ENCODE results near the gene MSL3.
A peak's percentile ranks its signal among the peaks of the same experiment; 100 is the strongest.

MSL3 gene

DNA sequence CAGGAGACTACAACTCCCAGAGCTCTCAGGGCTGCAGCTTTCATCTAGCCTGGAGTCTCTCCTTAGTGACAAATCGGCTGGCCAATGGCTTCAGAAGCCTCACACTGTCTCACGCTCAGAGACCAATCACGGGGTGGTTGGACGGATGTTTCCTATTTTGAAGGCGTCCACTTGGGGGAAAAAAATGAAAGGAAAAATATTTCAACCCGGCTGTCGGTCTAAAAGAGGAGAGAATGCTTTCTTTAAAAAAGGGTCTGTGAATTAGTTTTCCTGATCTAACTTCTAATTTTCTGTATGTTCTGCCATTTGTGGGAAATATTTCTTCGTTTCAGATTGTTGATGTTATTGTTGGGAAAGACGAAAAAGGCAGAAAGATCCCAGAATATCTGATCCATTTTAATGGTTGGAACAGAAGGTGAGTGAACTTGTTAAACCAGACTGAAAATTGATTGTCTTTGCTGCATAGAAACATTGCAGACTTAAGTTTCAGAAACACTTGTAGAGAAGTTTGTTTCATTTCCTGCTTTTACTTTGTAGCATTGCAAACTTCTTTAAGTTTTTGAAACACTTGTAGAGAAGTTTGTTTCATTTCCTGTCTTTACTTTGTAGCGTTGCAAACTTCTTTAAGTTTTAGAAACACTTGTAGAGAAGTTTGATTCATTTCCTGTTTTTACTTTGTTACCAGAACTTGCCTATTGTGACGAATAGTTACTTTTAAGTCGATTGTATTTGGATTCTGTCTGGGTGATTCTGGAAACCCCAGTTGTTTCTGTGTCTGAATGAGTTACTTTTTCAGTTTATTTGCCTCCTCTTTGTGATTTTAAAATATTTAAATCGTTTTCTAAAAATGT, 1.6 kb downstream of the MSL3 start:
- DNase-seq (ENCODE audit: low read depth): peak; percentile 61

DNA sequence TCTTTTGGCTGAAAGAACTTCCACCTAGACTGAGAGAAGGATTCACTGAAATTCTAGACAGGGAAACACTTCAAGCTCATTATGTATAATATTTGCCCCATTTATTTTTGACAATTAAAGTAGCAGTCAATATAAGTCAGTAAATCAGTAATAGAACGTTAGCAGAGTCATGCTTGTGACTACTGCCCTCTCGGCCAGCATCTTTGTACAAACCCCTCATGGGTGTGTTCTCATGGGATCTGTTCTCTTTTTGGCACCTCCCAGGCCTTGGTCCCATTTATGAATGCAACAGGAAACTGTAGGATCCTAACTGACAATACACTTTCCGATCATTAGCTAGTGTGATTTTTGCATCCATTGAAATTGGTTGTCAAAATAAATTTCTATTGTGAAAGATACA, 2.9 kb downstream of the MSL3 start:
- no peak for DNase-seq (ENCODE audit: low read depth)

DNA sequence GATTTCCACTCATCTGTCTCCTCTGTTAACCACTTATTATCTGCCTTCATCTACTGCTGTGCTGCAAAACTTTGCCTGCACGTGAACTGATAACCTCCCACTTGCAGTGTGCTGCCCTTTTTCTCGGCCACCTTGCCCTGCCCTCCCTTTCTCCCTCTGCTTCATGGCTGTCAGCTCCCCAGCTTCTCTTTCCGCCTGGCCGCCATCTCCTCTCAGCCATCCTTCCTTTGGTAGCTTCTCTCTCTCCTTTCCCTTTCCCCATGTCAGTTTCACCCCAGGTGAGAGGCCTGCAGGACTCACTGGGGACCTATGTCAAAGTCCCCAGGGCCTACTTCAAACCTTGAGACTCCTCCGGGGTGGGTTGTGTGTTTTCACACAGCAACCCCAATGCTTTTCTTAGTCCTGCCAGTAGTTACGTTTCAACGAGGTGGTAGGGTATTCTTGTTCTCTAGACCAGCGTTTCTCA, 6.6 kb downstream of the MSL3 start:
- DNase-seq (ENCODE audit: low read depth): no peak

DNA sequence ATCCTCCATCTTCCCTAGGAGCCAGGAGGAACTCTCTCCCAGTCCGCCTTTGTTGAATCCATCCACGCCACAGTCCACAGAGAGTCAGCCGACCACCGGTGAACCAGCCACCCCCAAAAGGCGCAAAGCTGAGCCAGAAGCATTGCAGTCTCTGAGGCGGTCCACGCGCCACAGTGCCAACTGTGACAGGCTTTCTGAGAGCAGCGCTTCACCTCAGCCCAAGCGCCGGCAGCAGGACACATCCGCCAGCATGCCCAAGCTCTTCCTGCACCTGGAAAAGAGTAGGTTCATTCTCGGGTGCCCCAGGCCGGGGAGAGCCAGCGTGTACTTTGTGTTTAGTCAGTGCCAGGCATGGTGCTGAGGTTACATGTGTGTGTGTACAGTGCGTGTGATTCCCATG, 7.4 kb downstream of the MSL3 start:
- DNase-seq (ENCODE audit: low read depth): no peak

DNA sequence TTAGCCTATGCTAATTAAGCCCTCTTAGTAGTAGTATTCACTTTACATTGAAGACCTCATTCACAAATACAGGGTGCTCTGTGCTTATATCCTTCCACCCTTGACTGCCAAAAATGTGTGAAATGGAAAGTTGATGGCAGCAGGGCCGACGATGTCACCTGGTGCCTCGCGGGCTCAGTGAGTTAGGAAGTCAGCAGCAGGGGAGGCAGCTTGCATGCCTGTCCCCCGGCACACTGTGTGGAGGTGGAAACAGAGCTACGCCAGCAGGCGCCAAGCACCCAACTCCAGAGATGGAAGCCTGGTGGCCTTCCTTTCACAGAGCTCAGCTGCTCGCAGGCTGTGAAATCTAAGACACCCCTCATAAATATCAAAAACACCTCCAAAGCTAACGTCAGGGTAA, 8.4 kb downstream of the MSL3 start:
- no peak for DNase-seq (ENCODE audit: low read depth)

DNA sequence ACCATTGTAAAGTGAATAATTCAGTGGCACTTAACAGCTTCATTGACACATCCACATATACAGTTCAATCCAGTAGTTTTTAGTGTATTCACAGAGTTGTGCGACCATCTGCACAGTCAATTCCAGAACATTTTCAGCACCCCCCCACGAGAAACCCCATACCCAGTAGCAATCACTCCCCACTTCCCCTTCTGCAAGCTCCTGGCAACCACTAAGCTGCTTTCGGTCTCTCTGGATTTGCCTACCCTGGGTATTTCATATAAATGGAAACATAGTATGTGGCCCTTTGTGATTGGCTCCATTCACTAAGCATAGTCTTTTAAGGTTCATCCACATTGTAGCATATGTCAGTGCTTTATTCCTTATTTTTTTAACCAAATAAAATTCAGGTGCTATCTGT, 10.0 kb downstream of the MSL3 start:
- no peak for DNase-seq (ENCODE audit: low read depth)

DNA sequence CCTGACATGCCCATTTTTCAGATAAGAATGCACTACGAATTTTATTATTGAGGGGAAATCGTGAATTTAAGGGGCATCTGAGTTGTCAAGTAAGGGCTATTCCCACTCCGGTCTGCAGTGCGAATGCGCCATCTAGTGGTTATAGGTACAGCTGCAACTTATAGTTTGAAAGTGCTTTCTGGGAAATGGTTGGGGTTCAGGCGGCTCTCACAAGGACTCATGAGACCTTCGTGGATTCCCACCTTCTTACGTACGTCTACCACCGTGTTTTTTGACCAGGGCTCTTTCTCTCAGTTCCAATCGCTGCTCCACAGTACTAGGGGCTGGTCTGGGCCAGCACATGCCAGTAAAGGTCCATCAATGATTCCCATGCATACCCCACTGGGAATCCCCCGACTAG, 12.3 kb downstream of the MSL3 start:
- peak; percentile 27 for DNase-seq (ENCODE audit: low read depth)

DNA sequence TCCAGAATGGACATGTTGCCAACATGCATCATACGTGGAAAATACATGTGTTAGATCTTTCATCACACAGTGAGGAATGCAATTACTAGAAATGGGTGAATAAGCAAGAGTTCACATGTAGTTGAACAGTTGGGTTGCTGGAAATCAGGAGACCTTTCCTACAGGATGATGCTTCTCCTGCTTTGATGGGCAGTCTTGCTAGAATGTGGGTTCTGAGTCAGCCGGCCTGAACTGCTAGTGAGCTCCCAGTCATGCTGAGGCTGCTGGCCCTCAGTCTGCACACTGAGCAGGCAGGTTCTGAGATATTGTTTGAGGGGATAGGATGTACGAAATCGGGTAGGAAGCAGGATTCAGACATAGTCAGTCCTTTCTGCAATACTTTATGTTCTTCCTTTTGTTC, 20.2 kb downstream of the MSL3 start:
- no peak for DNase-seq (ENCODE audit: low read depth)

DNA sequence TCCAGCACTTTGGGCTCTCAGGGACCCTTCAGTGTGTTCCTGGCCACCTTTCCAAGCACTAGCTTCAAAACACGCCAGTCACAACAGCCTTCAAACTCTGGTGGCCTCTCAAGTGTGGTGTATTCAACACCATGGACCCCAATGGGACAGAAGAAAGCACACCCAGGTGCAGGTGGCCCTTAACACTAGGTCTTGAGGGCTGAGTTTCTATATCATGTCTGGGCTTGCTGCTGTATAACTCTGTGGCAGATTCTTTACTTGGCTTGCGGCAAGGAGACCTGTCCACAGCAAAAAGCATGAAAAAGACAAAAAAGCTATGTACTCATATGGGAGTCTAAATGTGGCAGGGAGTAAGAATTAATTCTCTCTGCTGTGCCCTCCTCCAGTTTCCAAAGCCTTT, 23.1 kb downstream of the MSL3 start:
- DNase-seq (ENCODE audit: low read depth): no peak

DNA sequence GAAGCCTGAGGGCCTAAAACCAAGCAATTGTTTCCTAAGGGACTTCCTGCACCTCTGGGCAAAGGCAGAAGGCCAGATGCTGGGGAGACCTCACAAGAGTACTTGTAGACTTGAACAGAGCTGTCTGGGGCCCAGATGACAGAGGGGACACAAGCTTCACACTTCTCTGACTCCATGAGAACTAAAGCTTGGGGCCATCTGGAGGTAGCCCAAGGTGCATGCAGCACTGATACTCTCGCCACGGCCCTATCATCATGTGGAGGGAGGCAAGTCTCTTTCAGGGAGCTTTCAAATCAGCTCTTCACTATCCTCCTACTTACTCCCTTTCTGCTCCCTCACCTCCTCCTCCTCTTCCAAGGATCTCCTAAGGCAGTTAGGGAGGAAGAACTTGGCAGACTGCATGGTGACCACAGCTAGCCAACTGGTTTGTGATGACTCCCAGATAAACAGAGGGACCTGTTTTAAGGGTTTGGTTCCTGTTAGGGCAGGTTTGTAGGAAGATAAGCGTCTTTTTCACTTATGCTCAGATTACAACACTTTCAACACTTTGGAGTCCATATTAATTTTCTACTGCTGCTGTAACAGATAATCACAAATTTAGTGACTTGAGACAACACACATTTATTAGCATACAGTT, 23.8 kb downstream of the MSL3 start:
- DNase-seq (ENCODE audit: low read depth): no peak

DNA sequence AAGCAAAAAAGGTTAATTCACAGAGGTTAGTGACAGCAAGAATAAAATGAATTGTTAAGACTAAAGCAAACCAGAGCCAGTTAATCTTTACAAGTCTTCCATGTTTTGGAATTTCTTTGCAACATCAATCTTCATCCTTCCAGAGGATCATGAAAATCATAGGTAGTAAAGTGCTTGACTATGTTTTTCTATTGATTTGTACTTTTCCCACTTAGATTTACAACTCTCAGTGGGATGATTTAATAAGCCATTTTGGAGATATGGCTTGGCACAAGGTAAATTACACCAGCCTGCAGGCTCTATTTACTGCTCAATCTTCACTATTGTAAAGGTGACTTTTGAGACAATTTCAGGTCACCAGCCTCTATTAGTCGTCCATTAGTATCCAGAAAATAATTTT, 26.5 kb downstream of the MSL3 start:
- no peak for DNase-seq (ENCODE audit: low read depth)

DNA sequence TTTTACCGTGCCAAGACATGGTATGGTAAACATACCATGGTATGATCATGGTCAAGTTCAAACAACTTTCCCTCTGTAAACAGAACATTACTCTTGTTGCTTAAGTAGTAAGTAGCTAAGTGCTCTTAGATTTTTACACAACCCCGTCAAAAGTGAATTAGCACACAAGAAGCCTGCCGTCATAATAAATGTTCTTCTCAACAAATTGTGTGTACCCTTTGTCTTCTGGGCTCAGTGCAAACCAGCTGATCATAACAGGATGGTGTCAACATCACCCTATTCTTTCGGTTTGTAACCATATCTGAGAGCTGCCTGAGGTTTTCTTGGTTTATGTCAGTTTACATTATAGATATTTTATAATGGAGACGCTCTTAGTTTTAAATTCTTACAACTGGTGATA, 28.8 kb downstream of the MSL3 start:
- no peak for DNase-seq (ENCODE audit: low read depth)

DNA sequence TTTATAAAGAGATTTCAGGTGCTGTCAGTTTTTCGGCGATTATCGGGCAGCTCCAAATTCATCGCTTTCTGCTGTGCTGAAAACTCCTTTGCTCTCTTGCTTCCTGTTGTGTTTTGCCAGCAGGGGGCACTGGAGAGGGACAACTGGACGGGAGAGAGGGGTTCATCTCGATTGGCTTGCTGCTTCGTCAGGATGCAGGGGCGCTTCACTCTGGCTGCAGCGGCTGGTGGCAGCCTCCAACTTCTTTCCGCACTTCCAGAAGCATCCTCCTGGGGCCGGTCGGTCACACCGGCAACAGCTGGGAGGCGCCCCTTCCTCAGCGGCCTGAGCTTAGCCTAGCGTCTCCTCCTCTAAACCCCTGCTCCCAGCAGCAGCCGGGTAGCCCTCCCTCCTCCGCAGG, 29.5 kb downstream of the MSL3 start:
- DNase-seq (ENCODE audit: low read depth): peak; percentile 42

DNA sequence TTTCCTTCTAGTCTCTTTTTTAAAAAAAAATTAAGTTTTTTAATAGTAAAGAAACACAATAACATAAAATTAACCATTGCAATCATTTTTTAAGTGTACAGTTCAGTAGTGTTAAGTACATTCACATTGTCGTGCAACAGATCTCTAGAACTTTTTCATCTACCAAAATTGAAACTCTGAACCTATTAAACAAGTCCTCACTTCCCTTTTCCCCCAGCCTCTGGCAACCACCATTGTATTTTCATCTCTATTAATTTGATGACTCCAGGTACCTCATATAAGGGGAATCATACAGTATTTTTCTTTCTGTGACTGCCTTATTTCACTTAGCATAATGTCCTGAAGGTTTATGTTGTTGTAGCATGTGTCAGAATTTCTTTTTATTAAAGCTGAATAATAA, 31.8 kb downstream of the MSL3 start:
- DNase-seq (ENCODE audit: low read depth): no peak

DNA sequence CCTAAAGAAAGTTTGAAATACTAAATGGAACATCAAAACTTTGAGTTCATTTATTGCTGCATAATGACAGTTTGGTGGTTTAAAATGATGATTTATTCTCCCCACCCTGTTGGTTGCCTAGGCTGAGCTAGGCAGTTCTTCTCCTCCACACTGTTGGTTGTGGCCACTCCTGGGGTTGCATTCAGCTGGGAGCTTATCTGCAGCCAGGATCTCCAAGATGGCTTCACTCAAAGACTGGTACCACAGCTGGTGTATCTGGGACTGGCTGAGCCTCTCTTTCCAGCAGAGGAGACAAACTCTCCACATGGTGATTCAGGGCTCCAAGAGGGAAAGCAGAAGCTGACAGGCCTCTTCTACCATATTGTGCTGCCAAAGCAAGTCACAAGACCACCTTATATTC, 33.1 kb downstream of the MSL3 start:
- no peak for DNase-seq (ENCODE audit: low read depth)

DNA sequence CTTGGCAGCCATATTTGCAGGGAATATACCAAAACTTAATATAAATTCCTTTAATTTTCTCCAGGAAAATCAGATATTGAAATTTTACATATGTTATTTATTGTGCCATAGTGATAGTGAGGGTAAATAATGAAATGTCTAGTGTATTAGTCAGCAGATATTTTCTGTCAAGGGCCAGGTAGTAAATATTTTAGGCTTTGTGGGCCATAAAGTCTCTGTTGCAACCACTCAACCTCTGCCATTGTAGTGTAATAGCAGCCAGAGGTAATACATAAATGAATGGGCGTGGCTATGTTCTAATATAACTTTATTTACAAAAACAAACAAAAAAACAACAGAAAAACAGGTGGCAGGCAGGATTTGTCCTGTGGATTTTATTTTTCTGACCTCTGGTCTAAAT, 33.5 kb downstream of the MSL3 start:
- DNase-seq (ENCODE audit: low read depth): no peak

DNA sequence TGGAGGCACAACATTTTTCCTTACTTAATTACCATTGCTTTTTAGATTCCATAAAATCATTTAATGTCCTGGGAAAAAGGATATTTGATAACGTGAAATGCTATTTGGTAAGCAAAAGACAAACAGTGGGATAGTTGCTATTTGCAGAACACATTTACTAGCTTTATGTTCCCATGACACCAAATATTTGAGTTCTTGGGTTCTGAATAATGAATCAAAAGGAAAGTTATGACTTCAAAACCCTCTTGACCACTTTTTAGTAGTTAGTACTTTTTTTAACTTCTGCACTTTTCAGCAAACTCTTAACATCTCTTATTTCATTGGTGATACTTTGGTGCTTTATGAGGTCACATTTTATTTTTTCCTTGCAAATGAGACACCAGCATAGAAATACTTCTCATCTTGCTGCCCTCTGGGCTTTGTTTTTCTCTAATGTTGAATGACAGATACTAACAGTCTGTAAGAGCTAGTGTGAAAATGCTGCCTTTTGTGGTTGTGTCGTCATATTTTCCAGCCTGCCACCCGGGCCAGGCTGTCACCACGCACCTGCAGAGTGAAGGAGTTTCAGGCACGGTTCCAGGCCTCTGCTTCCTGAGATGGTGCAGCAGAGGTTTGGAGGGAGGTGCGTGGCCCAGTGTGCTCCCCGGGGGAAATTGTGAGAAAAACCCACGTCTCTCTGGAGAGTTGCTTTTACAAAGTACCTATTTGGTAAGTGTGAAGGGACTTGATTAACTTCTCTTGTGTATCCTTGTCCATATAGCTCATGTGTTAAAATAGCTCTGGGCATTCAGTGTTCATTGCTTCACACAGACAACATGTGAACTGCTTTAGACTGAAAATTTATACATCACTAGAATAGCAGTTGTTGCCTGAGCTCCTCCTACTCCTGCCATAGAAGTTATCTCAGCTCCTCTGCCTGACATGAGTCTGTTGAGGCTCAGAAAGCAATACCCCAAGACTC, 34.7 kb downstream of the MSL3 start:
- peak; percentile 22 for DNase-seq (ENCODE audit: low read depth)

DNA sequence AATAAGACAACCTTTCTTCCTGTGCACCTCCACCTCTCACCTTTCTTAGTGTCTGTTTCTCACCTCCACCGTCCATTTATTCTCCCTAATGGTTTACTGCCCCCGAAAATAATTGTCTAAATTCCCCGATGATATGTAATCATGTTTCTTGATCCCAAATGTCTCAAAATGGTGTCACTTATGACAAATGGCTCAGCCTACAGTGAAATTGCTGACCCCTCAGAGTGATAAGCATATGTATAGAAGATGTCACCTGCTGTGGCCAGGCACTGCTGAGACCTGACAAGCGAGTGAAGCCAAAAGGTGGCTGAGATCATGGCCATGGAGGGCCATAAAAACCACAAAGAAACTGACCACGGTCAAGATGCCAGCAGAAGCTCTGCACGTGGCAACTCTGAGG, 35.7 kb downstream of the MSL3 start:
- DNase-seq (ENCODE audit: low read depth): no peak

DNA sequence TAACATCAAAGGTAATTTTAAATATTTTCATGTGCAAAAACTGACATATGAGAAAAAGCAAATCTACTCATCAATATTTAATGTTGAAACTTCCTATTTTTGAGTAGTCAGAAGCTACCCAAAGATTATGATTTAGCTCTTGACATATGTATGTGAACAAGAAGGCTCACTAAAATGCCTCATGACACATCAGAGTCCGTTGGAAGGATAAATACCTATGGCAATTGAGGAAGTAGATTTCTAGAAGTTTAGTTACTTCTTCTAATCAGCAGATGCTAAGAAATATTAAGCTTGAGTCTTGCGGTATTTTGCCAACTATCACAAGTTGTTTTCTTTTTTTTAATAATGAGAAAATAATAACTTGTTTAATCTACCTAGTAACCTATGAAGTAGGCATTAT, 55.3 kb downstream of the MSL3 start:
- no peak for DNase-seq (ENCODE audit: low read depth)
